ENCODE measurements around the gene NOLC1.

GRCh38 chr10:102151774-102152544 lies at the start of gene NOLC1:
- TF ChIP-seq CTCF (IDR thresholded peaks at IDR 0.05; ENCODE audit: insufficient read depth, low read length, poor library complexity, severe bottlenecking) (no peak), EZH2phosphoT487 (conservative IDR thresholded peaks at IDR 0.05; ENCODE audit: low read length) (no peak)

All from SU-DHL-6 (cell line).